GM18519 (cell line): ENCODE results near the gene ZNF318.

Experiments used
- ATAC-seq: cut with Tn5 transposase; IDR thresholded peaks from one replicate; pipeline ENCODE4 v1.9.1; 2021; ENCODE audit warnings: mild to moderate bottlenecking, moderate library complexity; ENCODE audit not compliant: unreplicated experiment, low FRiP score

The ZNF318 gene

DNA sequence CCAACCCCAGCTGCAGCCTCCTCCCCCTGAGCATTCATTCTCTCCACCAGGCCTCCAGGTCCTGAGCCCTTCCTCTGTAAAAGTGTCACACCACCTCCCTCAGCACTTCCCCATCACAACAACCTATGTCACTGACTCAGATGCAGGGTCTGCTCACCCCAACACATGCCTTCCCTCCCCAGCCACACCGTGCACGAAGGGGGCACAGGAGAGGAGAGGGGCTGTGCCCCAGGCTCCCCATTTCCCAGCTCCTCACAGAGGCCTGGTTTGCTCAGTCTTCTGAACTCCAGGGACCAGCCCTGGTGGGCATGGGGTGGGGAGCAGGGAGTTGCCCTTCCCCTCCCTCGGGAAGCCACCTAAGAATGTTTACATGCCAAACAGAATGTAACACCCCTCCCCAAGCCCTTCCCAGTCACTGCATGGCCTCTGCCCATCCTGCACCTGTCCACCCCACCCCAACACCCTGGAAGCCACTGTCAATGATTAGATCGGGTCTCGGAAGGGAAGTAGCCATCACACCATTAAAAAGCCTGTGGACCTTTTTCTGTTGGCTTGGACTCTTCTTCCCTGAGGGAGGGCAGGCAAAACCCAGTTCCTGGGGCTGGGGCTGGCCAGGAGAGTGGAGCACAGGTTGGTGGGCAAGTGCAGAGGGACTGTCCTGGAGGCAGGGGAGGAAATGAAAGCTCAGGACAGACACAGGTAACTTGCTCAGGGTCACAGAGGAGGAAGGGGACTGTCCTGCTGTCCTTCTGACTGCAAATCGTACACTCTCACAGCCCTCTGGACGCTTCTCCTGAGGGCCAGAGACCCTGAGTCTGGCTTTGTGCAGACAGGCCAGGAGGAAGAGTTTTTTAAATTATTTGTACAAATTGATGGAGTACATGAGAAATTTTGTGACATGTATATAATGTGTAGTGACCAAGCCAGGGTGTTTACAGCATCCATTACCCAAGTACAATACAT, 81.4 kb downstream of the ZNF318 start:
- ATAC-seq = no peak

DNA sequence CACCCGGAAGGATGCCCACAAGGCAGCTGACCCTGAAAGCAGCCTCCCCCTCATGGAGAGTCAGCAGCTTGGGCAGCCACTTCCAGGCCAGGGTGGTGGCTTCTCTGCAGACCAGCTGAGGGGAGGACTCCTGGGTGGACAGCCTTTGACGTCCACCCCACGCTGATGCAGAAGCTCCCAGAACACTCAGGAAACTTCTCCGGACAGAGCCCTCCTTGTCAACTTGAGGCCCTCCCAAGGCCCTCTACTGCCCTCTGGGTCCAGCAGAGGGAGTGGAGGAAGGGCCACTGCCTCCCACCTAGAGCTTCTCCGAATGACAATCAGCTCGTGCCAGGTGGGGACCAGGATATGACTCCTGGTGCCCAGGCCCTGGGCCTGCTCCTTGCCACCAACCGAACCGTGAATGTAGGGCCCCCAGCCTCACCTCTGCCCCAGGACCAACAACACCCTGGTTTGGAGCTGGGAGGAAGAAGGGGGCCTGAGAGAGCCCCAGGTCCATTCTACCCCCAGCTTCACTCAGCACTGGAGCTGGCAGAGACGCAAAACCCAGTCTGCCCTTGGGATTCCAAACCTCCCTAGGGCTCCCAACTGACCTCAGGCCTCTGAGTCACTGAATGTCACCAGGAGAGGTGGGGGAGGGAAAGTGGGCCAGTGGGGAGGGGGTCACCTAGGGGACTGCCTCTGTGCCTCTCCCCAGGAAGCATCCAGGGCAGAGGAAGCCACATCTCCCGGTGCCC, 82.3 kb downstream of the ZNF318 start:
- ATAC-seq = no peak

DNA sequence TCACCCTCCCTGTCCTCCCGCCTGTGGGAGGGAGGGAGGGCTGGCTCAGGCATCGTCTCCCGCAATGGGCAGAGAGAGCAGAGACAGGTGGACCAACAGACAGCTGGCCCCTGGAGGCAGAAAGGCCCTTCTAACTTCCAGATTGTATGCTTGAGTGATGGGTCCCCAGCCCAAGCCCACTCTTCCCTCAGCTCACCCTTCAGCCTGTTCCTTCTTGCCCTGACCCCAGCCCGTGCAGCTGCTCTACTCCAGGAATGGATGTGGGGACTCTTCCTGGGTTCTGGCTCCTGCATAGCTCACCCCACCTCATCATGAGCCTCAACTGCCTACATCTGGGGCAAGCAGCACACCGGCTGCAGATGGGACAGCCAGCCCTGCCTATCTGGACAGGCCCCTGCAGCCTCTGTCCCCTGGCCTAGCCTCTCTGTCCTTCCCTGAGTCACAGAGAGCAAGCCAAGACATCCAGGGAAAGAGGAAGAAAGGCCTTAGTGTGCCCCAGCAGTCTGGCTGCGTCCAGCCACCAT, 82.9 kb downstream of the ZNF318 start:
- ATAC-seq = no peak
